ENCODE measurements around the gene BATF. TPM values are rescaled to one million over a fixed set of nuclear protein-coding genes. Genes with fewer than 3 reads are reported as not detected.

Gene BATF
- total RNA-seq, 2 experiments from 2014 or later: 46.4 to 47.0 TPM

DNA sequence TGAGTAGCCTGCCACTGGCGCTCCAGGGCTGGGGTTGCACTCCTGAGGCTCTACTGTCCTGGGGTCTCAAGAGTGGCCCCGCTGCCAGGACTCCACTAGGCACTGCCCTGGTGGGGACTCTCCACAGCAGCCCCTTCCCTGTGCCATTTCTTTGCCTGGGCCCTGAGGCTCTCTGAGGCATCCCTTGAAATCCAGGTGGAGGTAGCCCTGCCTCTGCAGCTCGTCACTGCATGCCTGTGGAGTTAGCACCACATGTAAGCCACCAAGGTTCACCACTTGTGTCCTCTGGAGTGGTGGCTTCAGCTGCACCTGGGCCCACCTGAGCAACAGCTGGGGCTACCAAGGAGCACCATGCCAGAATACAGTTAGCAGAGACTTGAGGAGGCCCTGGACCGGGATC is 39.9 kb upstream of the BATF start:
- Mint-ChIP-seq H3K27me3 (no peaks in the 10 kb centered on the region), H3K27ac (no peak overlapping the region), H3K4me1 (ENCODE audit: low read depth) (peaks cover 12% of the 10 kb centered on the region), H3K4me3 (no peak overlapping the region), H3K36me3 (ENCODE audit: low read depth) (no peaks in the 10 kb centered on the region), H3K9me3 (no peaks in the 10 kb centered on the region)
- DNase-seq (no peak), ATAC-seq (no peak)
- CTCF ChIA-PET: interaction anchor here (1.4 kb wide), 1 partner anchor 174 kb away, joined by 3 read pairs; no protein-coding TSS in a partner anchor
- no peak for TF ChIP-seq CTCF (IDR thresholded peaks at IDR 0.05)
- POLR2A ChIA-PET: interaction anchor here (0.6 kb wide), 1 partner anchor 329 kb away, joined by 3 read pairs; no protein-coding TSS in a partner anchor
- intact Hi-C loops (cut with micrococcal nuclease): no loop called here

GRCh38 chr14:75484711-75485429 is 37.4 kb upstream of the BATF start:
- Mint-ChIP-seq H3K9me3 (no peaks in the 10 kb centered on the region), H3K36me3 (ENCODE audit: low read depth) (no peaks in the 10 kb centered on the region), H3K27ac (no peak overlapping the region), H3K4me3 (no peak overlapping the region), H3K4me1 (ENCODE audit: low read depth) (peaks cover 20% of the 10 kb centered on the region), H3K27me3 (no peaks in the 10 kb centered on the region)
- ATAC-seq: no peak
- ChIA-PET POLR2A (no interaction called here), CTCF (no interaction called here)
- no peak for DNase-seq
- TF ChIP-seq CTCF (IDR thresholded peaks at IDR 0.05): no peak
- intact Hi-C loops (cut with micrococcal nuclease): no loop called here

DNA sequence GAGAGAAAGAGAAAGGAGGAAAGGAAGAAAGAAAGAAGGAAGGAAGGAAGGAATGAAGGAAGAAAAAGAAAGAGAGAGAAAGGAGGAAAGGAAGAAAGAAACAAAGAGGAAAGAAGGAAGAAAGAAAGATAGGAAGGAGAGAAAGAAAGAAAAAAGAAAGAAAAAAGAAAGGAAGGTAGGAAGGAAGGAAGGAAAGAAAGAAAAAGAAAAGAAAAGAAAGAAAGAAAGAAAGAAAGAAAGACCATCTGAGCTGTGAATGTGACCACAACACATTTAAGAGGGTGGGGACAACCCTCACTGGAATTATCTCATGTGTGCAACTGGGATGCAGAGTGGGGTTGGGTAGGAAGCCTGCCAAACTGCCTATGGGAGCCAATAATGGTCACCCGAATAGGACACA is 36.0 kb upstream of the BATF start:
- no peak for TF ChIP-seq CTCF (IDR thresholded peaks at IDR 0.05)
- ChIA-PET POLR2A (interaction anchor here (0.9 to 1.3 kb wide), 2 partner anchors 11 to 40 kb away, joined by 3 to 5 read pairs; no protein-coding TSS in a partner anchor), CTCF (interaction anchor here (1.1 to 3.7 kb wide), 8 partner anchors 11 to 184 kb away, joined by 3 to 30 read pairs (median 4); partner anchors contain the start of gene BATF)
- ATAC-seq (no peak), DNase-seq (no peak)
- H3K4me1 Mint-ChIP-seq (ENCODE audit: low read depth): peaks cover 20% of the 10 kb centered on the region
- no peak overlapping the region for H3K27ac Mint-ChIP-seq
- intact Hi-C loops (cut with micrococcal nuclease): no loop called here
- no peaks in the 10 kb centered on the region for H3K9me3 Mint-ChIP-seq
- H3K27me3 Mint-ChIP-seq: no peaks in the 10 kb centered on the region
- H3K4me3 Mint-ChIP-seq: no peak overlapping the region
- H3K36me3 Mint-ChIP-seq (ENCODE audit: low read depth): no peaks in the 10 kb centered on the region

- TF ChIP-seq CTCF (IDR thresholded peaks at IDR 0.05): no peak
- Mint-ChIP-seq H3K27ac (no peak overlapping the region), H3K4me1 (ENCODE audit: low read depth) (peaks cover 20% of the 10 kb centered on the region), H3K9me3 (no peaks in the 10 kb centered on the region), H3K36me3 (ENCODE audit: low read depth) (no peaks in the 10 kb centered on the region), H3K4me3 (no peak overlapping the region), H3K27me3 (no peaks in the 10 kb centered on the region)
- ChIA-PET POLR2A (interaction anchor here (0.6 to 1.5 kb wide), 4 partner anchors 10 to 688 kb away, joined by 3 to 5 read pairs (median 4); no protein-coding TSS in a partner anchor), CTCF (interaction anchor here (1.0 to 3.7 kb wide), 15 partner anchors 10 to 423 kb away, joined by 3 to 30 read pairs (median 4); partner anchors contain the start of genes ACYP1 and BATF)
- peak; percentile 86 for ATAC-seq
- intact Hi-C loops (cut with micrococcal nuclease): no loop called here
- peak; percentile 32 for DNase-seq
Measured at GRCh38 chr14:75487155-75487671, 35.1 kb upstream of the BATF start.

DNA sequence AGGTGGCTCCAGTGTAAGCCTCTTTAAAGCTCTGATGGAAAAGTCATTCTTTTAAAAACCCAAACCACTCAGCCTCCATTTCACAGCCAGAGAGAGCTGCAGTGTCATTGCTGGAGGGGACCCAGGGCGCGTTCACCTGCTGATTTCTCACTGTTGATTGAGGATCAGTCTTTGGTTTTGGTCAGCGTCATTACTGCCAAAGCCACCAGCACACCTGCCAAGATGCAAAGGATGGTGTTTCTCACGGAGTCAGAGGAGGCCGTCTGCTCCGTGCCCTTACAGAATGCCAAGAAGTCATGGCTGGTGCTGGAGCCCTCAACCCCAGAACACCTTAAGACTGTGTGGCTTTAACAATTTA is 32.8 kb upstream of the BATF start:
- no peak for DNase-seq
- ChIA-PET POLR2A (interaction anchor here (0.5 to 2.3 kb wide), 6 partner anchors 34 to 188 kb away, joined by 3 to 7 read pairs (median 4); no protein-coding TSS in a partner anchor), CTCF (interaction anchor here (0.7 to 3.7 kb wide), 50 partner anchors 8 to 357 kb away, joined by 3 to 30 read pairs (median 4); partner anchors contain the start of genes BATF, FLVCR2 and JDP2)
- intact Hi-C loops (cut with micrococcal nuclease): no loop called here
- no peaks in the 10 kb centered on the region for H3K27me3 Mint-ChIP-seq
- no peak for TF ChIP-seq CTCF (IDR thresholded peaks at IDR 0.05)
- peaks cover 37% of the 10 kb centered on the region for H3K4me1 Mint-ChIP-seq (ENCODE audit: low read depth)
- no peaks in the 10 kb centered on the region for H3K9me3 Mint-ChIP-seq
- H3K36me3 Mint-ChIP-seq (ENCODE audit: low read depth): no peaks in the 10 kb centered on the region
- no peak for ATAC-seq
- no peak overlapping the region for H3K4me3 Mint-ChIP-seq
- no peak overlapping the region for H3K27ac Mint-ChIP-seq

All from activated CD8-positive, alpha-beta T cell treated with anti-CD3 and anti-CD28 coated beads for 36 hours (primary cell).